22Rv1 (cell line): ENCODE measurements around the gene AHSP.
"Not testable (repeated sequence)": the region's sequence is repeated elsewhere in the genome, so short reads cannot be mapped to it uniquely, and the experiment has no call there.

Experiments used
- ZFX ChIP-seq: fragments of 450-650 bp; IDR thresholded peaks from 2 replicates; pipeline ENCODE4 v1.6.1; 2017; ENCODE audit warnings: antibody characterized with exemption, borderline replicate concordance
- TF ChIP-seq, protein P1 (sequence below): fragments of 450-650 bp; IDR thresholded peaks from 2 replicates; pipeline ENCODE4 v1.5.1; 2017; ENCODE audit warnings: mild to moderate bottlenecking

DNA sequence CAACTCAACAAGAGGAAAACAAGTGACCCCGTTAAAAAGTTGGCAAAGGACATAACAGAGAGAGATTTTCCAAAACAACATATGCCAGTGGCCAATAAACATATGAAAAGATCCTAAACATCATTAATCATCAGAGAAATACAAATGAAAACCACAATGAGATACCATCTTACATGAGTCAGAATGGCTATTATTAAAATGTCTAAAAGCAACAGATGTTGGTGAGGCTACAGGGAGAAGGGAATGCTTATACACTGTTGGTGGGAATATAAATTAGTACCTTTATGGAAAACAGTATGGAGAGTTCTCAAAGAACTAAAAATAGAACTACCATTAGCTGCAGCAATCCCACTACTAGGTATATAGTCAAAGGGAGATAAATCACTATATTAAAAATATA, 46.5 kb downstream of the AHSP start:
- TF ChIP-seq, protein P1, sequence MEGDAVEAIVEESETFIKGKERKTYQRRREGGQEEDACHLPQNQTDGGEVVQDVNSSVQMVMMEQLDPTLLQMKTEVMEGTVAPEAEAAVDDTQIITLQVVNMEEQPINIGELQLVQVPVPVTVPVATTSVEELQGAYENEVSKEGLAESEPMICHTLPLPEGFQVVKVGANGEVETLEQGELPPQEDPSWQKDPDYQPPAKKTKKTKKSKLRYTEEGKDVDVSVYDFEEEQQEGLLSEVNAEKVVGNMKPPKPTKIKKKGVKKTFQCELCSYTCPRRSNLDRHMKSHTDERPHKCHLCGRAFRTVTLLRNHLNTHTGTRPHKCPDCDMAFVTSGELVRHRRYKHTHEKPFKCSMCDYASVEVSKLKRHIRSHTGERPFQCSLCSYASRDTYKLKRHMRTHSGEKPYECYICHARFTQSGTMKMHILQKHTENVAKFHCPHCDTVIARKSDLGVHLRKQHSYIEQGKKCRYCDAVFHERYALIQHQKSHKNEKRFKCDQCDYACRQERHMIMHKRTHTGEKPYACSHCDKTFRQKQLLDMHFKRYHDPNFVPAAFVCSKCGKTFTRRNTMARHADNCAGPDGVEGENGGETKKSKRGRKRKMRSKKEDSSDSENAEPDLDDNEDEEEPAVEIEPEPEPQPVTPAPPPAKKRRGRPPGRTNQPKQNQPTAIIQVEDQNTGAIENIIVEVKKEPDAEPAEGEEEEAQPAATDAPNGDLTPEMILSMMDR = not testable (repeated sequence)
- TF ChIP-seq ZFX = not testable (repeated sequence)
